ENCODE results near the gene SLC26A6.

The SLC26A6 gene

GRCh38 chr3:48635222-48636021, at the start of gene SLC26A6:
Gene SLC26A6, minus strand, starts transcription at chr3:48635461. Its CDS starts 68 bp downstream, at chr3:48635393.
- DNase-seq (ENCODE audit: low spot score), result peak; percentile 100
- TF ChIP-seq CTCF (IDR thresholded peaks at IDR 0.05; ENCODE audit: extremely low read depth, missing control alignments), result peak; percentile 58

- peak; percentile 50 for DNase-seq (ENCODE audit: low spot score)
These were observed 49.4 kb upstream of the SLC26A6 start for GRCh38 chr3:48684480-48685143.

GRCh38 chr3:48684054-48684349, 48.7 kb upstream of the SLC26A6 start:
- DNase-seq (ENCODE audit: low spot score), result no peak
- no peak for TF ChIP-seq CTCF (IDR thresholded peaks at IDR 0.05; ENCODE audit: extremely low read depth, missing control alignments)

More at GRCh38 chr3:48684480-48685143, 49.4 kb upstream of the SLC26A6 start:
- no peak for TF ChIP-seq CTCF (IDR thresholded peaks at IDR 0.05; ENCODE audit: extremely low read depth, missing control alignments)

- TF ChIP-seq CTCF (IDR thresholded peaks at IDR 0.05; ENCODE audit: extremely low read depth, missing control alignments), result no peak
- no peak for DNase-seq (ENCODE audit: low spot score)
These were observed 47.5 kb upstream of the SLC26A6 start for GRCh38 chr3:48682786-48683185.

GRCh38 chr3:48681974-48682610, 46.8 kb upstream of the SLC26A6 start:
- TF ChIP-seq CTCF (IDR thresholded peaks at IDR 0.05; ENCODE audit: extremely low read depth, missing control alignments), result no peak
- no peak for DNase-seq (ENCODE audit: low spot score)

- no peak for DNase-seq (ENCODE audit: low spot score)
- TF ChIP-seq CTCF (IDR thresholded peaks at IDR 0.05; ENCODE audit: extremely low read depth, missing control alignments), result no peak
These were observed 46.2 kb upstream of the SLC26A6 start for GRCh38 chr3:48681541-48681880.

Data from GM20000 (cell line).